Sigmoid colon (tissue), 4 donors: ENCODE measurements around the gene SP140L.

Experiments used
- CTCF ChIP-seq, 4 experiments: fragments of 450-650 bp in 3 of 4; fragments of 200-600 bp in 1 of 4; IDR thresholded peaks; one replicate each; pipeline ENCODE4 v1.5.1; 2016 to 2019; ENCODE audit warnings: antibody characterized with exemption in 4 of 4, mild to moderate bottlenecking in 3 of 4, moderate library complexity in 2 of 4
- EP300 ChIP-seq, 4 donors: sonication (generic); formaldehyde crosslinking; IDR thresholded peaks; one replicate each; pipeline ENCODE4 v1.6.1; 2017; ENCODE audit warnings: antibody characterized with exemption in 4 of 4
- POLR2A ChIP-seq, 2 donors: fragments of 450-650 bp; IDR thresholded peaks; one replicate each; pipeline ENCODE4 v1.6.1; 2016; ENCODE audit warnings: antibody characterized with exemption in 2 of 2, mild to moderate bottlenecking in 2 of 2, moderate library complexity in 2 of 2
- POLR2AphosphoS5 ChIP-seq, 4 donors: sonication (generic); formaldehyde crosslinking; IDR thresholded peaks; one replicate each; pipeline ENCODE4 v1.6.1; 2017; ENCODE audit warnings: antibody characterized with exemption in 4 of 4

GRCh38 chr2:230412371-230412711 is 85.3 kb downstream of the SP140L start:
- TF ChIP-seq CTCF (IDR thresholded peaks at IDR 0.05), result no peak
- TF ChIP-seq POLR2A (IDR thresholded peaks at IDR 0.05), result no peak
- no peak for TF ChIP-seq POLR2AphosphoS5 (IDR thresholded peaks at IDR 0.05)
- no peak for TF ChIP-seq EP300 (IDR thresholded peaks at IDR 0.05)
